Ascending aorta (tissue), 2 donors: ENCODE results near the gene ABL1. TPM values are rescaled to one million over a fixed set of nuclear protein-coding genes. Genes with fewer than 3 reads are reported as not detected.

Source experiments
- DNase-seq, 2 donors: peaks; one replicate each; pipeline ENCODE4 v3.0.0-alpha.2; 2019; ENCODE audit warnings: low spot score in 2 of 2
- H3K27ac ChIP-seq, 2 donors: fragments of 200-600 bp; sonication (generic); one replicate each; pipeline ENCODE4 v1.5.1; 2016 to 2017; ENCODE audit warnings: mild to moderate bottlenecking in 1 of 2
- H3K27me3 ChIP-seq: fragments of 200-600 bp; sonication (generic); one replicate; pipeline ENCODE4 v1.5.1; 2017
- H3K36me3 ChIP-seq, 2 donors: fragments of 200-600 bp; sonication (generic); one replicate each; pipeline ENCODE4 v1.5.1; 2016
- H3K4me1 ChIP-seq, 2 donors: fragments of 200-600 bp; sonication (generic); one replicate each; pipeline ENCODE4 v1.5.1; 2016 to 2017; ENCODE audit warnings: mild to moderate bottlenecking in 1 of 2
- H3K4me3 ChIP-seq, 2 donors: fragments of 200-600 bp; sonication (generic); one replicate each; pipeline ENCODE4 v1.5.1; 2016 to 2017; ENCODE audit warnings: mild to moderate bottlenecking in 1 of 2
- H3K9me3 ChIP-seq, 2 donors: fragments of 200-600 bp; sonication (generic); one replicate each; pipeline ENCODE4 v1.5.1; 2016
- intact Hi-C: fragments of 100-400 bp; cut with DNase I; formaldehyde crosslinking; loops from one replicate; pipeline ENCODE4 v1.15.1; 2023
- total RNA-seq: library from RNA; depleted of rRNA; stranded (reverse); fragments of >200 nt; gene quantifications from one replicate; pipeline ENCODE4 v1.1.0, GENCODE V29; 2016
- TF ChIP-seq, protein P1 (sequence below), 3 experiments: fragments of 200-600 bp in 2 of 3; fragments of 450-650 bp in 1 of 3; sonication (generic) in 2 of 3; IDR thresholded peaks; one replicate each; pipeline ENCODE4 v1.5.1; 2016 to 2019; ENCODE audit warnings: antibody characterized with exemption in 3 of 3, mild to moderate bottlenecking in 1 of 3, moderate library complexity in 1 of 3

ABL1 gene
- total RNA-seq, 1 donor from 2014 or later, result 99.1 TPM

DNA sequence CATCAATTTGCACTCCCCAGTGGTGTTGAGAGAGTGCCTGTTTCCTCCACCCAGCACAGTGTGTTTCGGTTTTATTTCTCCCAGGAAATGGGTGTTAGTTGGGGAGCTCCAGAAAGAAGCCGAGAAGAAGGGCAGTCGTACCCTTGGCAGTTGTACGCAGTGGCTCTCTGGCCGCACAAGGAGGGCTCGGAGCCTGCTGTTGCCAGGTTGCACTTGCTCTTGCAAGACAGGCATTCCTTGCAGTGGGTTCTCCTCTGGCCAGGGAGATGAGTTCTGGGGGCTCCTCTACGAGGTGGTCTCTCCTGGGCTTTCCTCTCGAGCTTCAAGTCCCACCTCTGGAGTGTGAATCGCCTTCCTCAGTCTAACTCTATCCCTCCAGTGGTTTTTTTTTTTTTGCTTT is 32.5 kb downstream of the ABL1 start:
- Histone ChIP-seq H3K27ac (no peak overlapping the region), H3K9me3 (no peaks in the 10 kb centered on the region), H3K4me1 (peaks cover 0 to 31% of the 10 kb centered on the region in 2 donors), H3K36me3 (peaks cover 34 to 65% of the 10 kb centered on the region in 2 donors), H3K27me3 (no peaks in the 10 kb centered on the region), H3K4me3 (no peak overlapping the region)
- intact Hi-C loops, result loop anchor here (2.0 to 5.0 kb wide), 2 partner anchors 73 to 180 kb away; no protein-coding TSS in a partner anchor
- TF ChIP-seq, protein P1, sequence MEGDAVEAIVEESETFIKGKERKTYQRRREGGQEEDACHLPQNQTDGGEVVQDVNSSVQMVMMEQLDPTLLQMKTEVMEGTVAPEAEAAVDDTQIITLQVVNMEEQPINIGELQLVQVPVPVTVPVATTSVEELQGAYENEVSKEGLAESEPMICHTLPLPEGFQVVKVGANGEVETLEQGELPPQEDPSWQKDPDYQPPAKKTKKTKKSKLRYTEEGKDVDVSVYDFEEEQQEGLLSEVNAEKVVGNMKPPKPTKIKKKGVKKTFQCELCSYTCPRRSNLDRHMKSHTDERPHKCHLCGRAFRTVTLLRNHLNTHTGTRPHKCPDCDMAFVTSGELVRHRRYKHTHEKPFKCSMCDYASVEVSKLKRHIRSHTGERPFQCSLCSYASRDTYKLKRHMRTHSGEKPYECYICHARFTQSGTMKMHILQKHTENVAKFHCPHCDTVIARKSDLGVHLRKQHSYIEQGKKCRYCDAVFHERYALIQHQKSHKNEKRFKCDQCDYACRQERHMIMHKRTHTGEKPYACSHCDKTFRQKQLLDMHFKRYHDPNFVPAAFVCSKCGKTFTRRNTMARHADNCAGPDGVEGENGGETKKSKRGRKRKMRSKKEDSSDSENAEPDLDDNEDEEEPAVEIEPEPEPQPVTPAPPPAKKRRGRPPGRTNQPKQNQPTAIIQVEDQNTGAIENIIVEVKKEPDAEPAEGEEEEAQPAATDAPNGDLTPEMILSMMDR (IDR thresholded peaks at IDR 0.05), result no peak
- DNase-seq, result no peak

- H3K27me3 ChIP-seq, result no peaks in the 10 kb centered on the region
- intact Hi-C loops, result loop anchor here (5.0 kb wide), 1 partner anchor 179 kb away; no protein-coding TSS in a partner anchor
- peaks cover 33 to 63% of the 10 kb centered on the region in 2 donors for H3K36me3 ChIP-seq
- H3K9me3 ChIP-seq, result no peaks in the 10 kb centered on the region
- TF ChIP-seq, protein P1 (IDR thresholded peaks at IDR 0.05), result no peak
- no peak overlapping the region for H3K27ac ChIP-seq
- no peak for DNase-seq
- H3K4me3 ChIP-seq, result no peak overlapping the region
- H3K4me1 ChIP-seq, result peaks cover 0 to 33% of the 10 kb centered on the region in 2 donors
These were observed 33.2 kb downstream of the ABL1 start for GRCh38 chr9:130868230-130868629.

GRCh38 chr9:130869250-130869649 is 34.2 kb downstream of the ABL1 start:
- no peaks in the 10 kb centered on the region for H3K9me3 ChIP-seq
- H3K27me3 ChIP-seq, result no peaks in the 10 kb centered on the region
- H3K27ac ChIP-seq, result no peak overlapping the region
- H3K36me3 ChIP-seq, result peaks cover 36 to 63% of the 10 kb centered on the region in 2 donors
- intact Hi-C loops, result loop anchor here (5.0 kb wide), 1 partner anchor 178 kb away; no protein-coding TSS in a partner anchor
- TF ChIP-seq, protein P1 (IDR thresholded peaks at IDR 0.05), result no peak
- H3K4me1 ChIP-seq, result peaks cover 0 to 38% of the 10 kb centered on the region in 2 donors
- no peak for DNase-seq
- no peak overlapping the region for H3K4me3 ChIP-seq

GRCh38 chr9:130870491-130871381 is 35.7 kb downstream of the ABL1 start:
- H3K36me3 ChIP-seq, result peaks cover 39 to 67% of the 10 kb centered on the region in 2 donors
- intact Hi-C loops, result no loop called here
- DNase-seq, result no peak
- no peak overlapping the region for H3K4me3 ChIP-seq
- no peaks in the 10 kb centered on the region for H3K27me3 ChIP-seq
- no peaks in the 10 kb centered on the region for H3K9me3 ChIP-seq
- peaks cover 0 to 41% of the 10 kb centered on the region in 2 donors for H3K4me1 ChIP-seq
- H3K27ac ChIP-seq, result no peak overlapping the region
- TF ChIP-seq, protein P1 (IDR thresholded peaks at IDR 0.05), result no peak

DNA sequence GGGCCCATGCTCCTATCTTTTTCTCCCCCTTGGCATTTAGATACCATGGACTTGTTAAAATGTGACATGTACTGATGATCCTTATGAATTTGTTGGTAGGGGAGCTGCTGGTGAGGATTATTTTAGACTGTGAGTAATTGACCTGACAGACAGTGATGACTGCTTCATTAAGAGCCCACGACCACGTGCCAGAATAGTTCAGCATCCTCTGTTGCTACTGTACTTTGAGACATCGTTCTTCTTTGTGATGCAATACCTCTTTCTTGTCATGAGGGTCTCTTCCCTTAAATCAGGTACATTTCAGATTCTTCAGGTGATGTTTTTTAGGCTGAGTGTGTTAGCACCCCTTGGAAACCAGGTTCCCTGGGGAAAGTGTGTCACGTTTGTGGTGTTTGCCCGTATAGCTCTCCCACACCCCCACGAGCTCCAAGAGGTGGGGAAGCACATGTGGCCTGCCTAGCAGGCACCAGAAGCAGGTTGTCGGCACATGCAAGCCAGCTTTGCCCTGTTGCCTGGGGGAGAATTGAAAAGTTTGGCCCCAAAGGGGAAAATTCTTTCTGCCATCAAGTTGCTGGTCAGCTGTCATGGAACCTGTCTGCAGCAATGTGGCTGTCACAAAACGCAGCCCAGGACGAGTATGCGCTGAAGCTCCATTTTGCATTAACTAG is 36.5 kb downstream of the ABL1 start:
- Histone ChIP-seq H3K9me3 (no peaks in the 10 kb centered on the region), H3K4me1 (peaks cover 0 to 38% of the 10 kb centered on the region in 2 donors), H3K4me3 (no peak overlapping the region), H3K36me3 (peaks cover 44 to 74% of the 10 kb centered on the region in 2 donors), H3K27ac (no peak overlapping the region), H3K27me3 (no peaks in the 10 kb centered on the region)
- intact Hi-C loops, result no loop called here
- TF ChIP-seq, protein P1 (IDR thresholded peaks at IDR 0.05), result no peak
- DNase-seq, result no peak
